Colonic mucosa (tissue), 4 donors: ENCODE data around the gene ZBTB48. TPM values are rescaled to one million over a fixed set of nuclear protein-coding genes. Genes with fewer than 3 reads are reported as not detected.

Experiments
- DNase-seq: peaks from one replicate; pipeline ENCODE4 v3.0.0-alpha.2; 2020
- H3K27ac ChIP-seq: fragments of 200-600 bp; one replicate; pipeline ENCODE4 v1.8.0; 2021
- H3K27me3 ChIP-seq: fragments of 200-600 bp; one replicate; pipeline ENCODE4 v1.8.0; 2021
- H3K36me3 ChIP-seq: fragments of 200-600 bp; one replicate; pipeline ENCODE4 v1.8.0; 2021
- H3K4me1 ChIP-seq: fragments of 200-600 bp; one replicate; pipeline ENCODE4 v1.8.0; 2021; ENCODE audit warnings: mild to moderate bottlenecking
- H3K4me3 ChIP-seq: fragments of 200-600 bp; one replicate; pipeline ENCODE4 v1.8.0; 2021
- H3K9ac ChIP-seq, 2 donors: one replicate each; pipeline ENCODE4 v1.7.0; 2013; ENCODE audit warnings: control low read depth in 2 of 2, low read depth in 2 of 2, low read length in 2 of 2
- H3K9me3 ChIP-seq: fragments of 200-600 bp; one replicate; pipeline ENCODE4 v1.8.0; 2021
- CTCF ChIP-seq: fragments of 200-600 bp; IDR thresholded peaks from one replicate; pipeline ENCODE4 v1.8.0; 2022; ENCODE audit warnings: antibody characterized with exemption, mild to moderate bottlenecking
- intact Hi-C: fragments of 100-400 bp; cut with DNase I; formaldehyde crosslinking; loops from one replicate; pipeline ENCODE4 v1.14.1; 2022
- total RNA-seq, 2 donors: library from RNA; stranded (reverse); fragmentation: NEBNext Ultra II Directional in 1 of 2; extraction: Animal tissue kit (Norgen Biotek cat#: 25700) in 1 of 2; gene quantifications; one replicate each; pipeline ENCODE4 v1.2.1, GENCODE V29; 2021
- donor health status: healthy.
- donor health status: DM: no; HTN: no; CAD: no.
- donor health status: DM: no; HTN: no; CAD: no.

Gene ZBTB48
- total RNA-seq, 2 donors from 2014 or later: 37.0 to 44.5 TPM

- DNase-seq: peak; percentile 29
- Histone ChIP-seq H3K27ac (peak overlapping the region; percentile 84), H3K9ac (peak overlapping the region; percentile 88 to 97), H3K27me3 (no peaks in the 10 kb centered on the region), H3K4me3 (peak overlapping the region; percentile 91), H3K4me1 (peaks cover 16% of the 10 kb centered on the region), H3K9me3 (no peaks in the 10 kb centered on the region), H3K36me3 (no peaks in the 10 kb centered on the region)
- TF ChIP-seq CTCF: no peak
- intact Hi-C loops: no loop called here
Observed at GRCh38 chr1:6580593-6581409, 1.0 kb downstream of the ZBTB48 start.

- no peaks in the 10 kb centered on the region for H3K9me3 ChIP-seq
- TF ChIP-seq CTCF: no peak
- H3K27me3 ChIP-seq: no peaks in the 10 kb centered on the region
- peaks cover 16% of the 10 kb centered on the region for H3K4me1 ChIP-seq
- peak; percentile 45 for DNase-seq
- H3K4me3 ChIP-seq: no peak overlapping the region
- intact Hi-C loops: no loop called here
- H3K36me3 ChIP-seq: no peaks in the 10 kb centered on the region
- peak overlapping the region; percentile 27 to 88 for H3K9ac ChIP-seq
- peak overlapping the region; percentile 71 for H3K27ac ChIP-seq
Observed at GRCh38 chr1:6581561-6582305, 1.9 kb downstream of the ZBTB48 start.

- H3K4me3 ChIP-seq: no peak overlapping the region
Observed at GRCh38 chr1:6582370-6582769, 2.6 kb downstream of the ZBTB48 start.

GRCh38 chr1:6584126-6585080, 4.6 kb downstream of the ZBTB48 start:
- no peak for TF ChIP-seq CTCF
- intact Hi-C loops: no loop called here
- H3K27me3 ChIP-seq: no peaks in the 10 kb centered on the region
- no peaks in the 10 kb centered on the region for H3K9me3 ChIP-seq
- no peaks in the 10 kb centered on the region for H3K36me3 ChIP-seq
- no peak for DNase-seq
- H3K27ac ChIP-seq: no peak overlapping the region
- H3K9ac ChIP-seq: peak overlapping the region; percentile 24 to 34
- H3K4me1 ChIP-seq: peaks cover 14% of the 10 kb centered on the region
- no peak overlapping the region for H3K4me3 ChIP-seq

More at GRCh38 chr1:6582370-6582769, 2.6 kb downstream of the ZBTB48 start:
- H3K27me3 ChIP-seq: no peaks in the 10 kb centered on the region
- no peak for TF ChIP-seq CTCF
- H3K9me3 ChIP-seq: no peaks in the 10 kb centered on the region
- peak overlapping the region in 1 of 2 donors; percentile 88 for H3K9ac ChIP-seq
- intact Hi-C loops: no loop called here
- no peaks in the 10 kb centered on the region for H3K36me3 ChIP-seq
- H3K4me1 ChIP-seq: peaks cover 16% of the 10 kb centered on the region
- DNase-seq: peak; percentile 91
- H3K27ac ChIP-seq: peak overlapping the region; percentile 71
